22Rv1 (cell line): Measurements from ENCODE around the gene BPIFB4.
"Not testable (repeated sequence)": the region's sequence is repeated elsewhere in the genome, so short reads cannot be mapped to it uniquely, and the experiment has no call there.

Experiments
- H3K27ac ChIP-seq: fragments of 450-650 bp; 2 replicates; pipeline ENCODE4 v1.5.1; 2017
- CTCF ChIP-seq: fragments of 450-650 bp; IDR thresholded peaks from 2 replicates; pipeline ENCODE4 v1.5.1; 2017; ENCODE audit warnings: mild to moderate bottlenecking
- ZFX ChIP-seq: fragments of 450-650 bp; IDR thresholded peaks from 2 replicates; pipeline ENCODE4 v1.6.1; 2017; ENCODE audit warnings: antibody characterized with exemption, borderline replicate concordance

BPIFB4 gene

GRCh38 chr20:33105316-33105924, 26.0 kb downstream of the BPIFB4 start:
- no peak for TF ChIP-seq ZFX
- TF ChIP-seq CTCF: no peak
- H3K27ac ChIP-seq: no peak overlapping the region

DNA sequence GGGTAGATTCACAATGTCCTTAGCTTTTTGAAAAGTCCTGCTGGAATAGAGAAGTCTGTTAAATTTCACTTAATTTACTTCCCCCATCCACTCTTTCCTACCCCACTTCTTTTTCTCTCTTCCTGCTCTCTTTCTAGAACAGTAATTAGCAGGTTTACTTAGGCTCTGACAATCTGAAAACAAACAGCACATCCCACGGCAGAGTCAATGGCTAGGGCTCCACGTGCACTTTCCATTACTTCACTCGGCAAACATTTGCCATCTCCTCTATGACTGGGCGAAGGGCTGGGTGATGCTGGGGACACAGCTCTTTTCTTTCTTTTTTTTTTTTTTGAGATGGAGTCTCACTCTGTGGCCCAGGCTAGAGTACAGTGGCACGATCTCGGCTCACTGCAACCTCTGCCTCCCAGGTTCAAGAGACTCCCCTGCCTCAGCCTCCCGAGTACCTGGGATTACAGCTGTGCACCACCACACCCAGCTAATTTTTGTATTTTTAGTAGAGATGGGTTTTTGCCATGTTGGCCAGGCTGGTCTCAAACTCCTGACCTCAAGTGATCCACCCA, 26.7 kb downstream of the BPIFB4 start:
- not testable (repeated sequence) for H3K27ac ChIP-seq

DNA sequence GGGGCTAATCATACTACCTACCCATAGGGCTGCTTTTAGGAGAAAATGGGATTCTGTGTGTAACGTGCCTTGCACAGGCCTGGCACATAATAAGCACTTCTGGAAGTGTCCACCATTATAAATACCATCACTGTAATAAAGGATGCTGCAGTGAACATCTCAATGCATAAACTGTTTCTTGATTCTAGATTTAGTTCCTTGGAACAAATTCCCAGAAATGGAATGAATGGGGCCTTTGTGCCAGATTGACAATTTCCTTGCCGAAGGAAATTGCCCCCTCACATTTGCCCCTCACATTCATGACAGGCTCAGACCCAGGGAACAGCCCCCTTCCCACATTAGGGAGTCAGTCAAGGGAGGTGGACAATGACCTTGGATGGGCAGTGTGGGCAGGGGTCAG, 29.2 kb downstream of the BPIFB4 start:
- no peak for TF ChIP-seq CTCF
- TF ChIP-seq ZFX: no peak

DNA sequence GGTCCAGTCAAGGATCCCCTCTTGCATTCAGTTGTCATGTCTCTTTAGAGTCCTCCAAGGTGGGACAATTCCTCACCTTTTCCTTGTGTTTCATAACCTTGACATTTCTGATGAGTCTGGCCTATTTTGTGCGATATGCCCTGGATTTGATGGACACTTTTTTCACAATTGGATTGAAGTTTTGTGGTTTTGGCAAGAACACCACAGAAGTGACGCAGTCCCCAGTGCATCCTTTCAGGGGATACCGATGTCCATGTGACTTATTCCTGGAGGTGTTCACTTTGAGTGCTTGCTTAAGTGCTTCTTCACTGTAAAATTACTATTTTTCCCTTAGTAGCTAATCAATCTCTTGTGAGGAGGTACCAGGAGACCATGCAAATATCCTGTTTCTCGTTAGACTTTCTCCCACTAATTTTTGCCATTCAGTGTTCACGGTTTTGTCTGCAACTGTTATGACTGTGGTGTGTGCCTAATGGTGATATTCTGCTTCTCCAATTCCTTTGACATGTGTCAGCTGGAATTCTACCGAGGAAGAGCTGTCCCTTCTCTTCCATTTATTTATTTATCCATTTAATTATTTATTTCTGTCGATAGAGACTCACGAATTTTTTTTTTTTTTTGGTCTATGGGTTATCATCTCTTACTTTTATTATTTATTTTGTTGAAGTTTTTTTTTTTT, 30.8 kb downstream of the BPIFB4 start:
- no peak overlapping the region for H3K27ac ChIP-seq
- TF ChIP-seq CTCF (no peak), ZFX (no peak)

More for the DNA sequence above, 29.2 kb downstream of the BPIFB4 start:
- no peak overlapping the region for H3K27ac ChIP-seq

DNA sequence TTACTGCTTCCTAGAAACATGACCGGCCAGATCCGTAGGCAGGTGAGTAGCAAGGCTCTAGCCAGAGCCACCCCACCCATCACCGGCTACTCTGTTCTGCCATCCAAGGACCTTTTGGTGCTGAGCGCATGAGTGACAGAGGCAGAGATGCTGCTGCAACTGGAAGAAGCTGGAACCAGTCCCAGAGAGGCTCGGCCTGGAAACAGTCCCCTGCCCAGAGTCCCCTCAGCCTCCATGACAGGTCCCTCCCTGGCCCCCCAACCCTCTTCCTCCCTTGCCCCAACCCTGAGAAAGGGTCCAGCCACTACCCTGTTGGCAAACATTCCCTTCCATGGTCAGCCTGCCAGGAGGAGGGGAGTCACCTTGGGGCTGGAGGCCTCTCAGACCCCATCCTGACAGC, 31.9 kb downstream of the BPIFB4 start:
- no peak overlapping the region for H3K27ac ChIP-seq
- no peak for TF ChIP-seq CTCF
- no peak for TF ChIP-seq ZFX

DNA sequence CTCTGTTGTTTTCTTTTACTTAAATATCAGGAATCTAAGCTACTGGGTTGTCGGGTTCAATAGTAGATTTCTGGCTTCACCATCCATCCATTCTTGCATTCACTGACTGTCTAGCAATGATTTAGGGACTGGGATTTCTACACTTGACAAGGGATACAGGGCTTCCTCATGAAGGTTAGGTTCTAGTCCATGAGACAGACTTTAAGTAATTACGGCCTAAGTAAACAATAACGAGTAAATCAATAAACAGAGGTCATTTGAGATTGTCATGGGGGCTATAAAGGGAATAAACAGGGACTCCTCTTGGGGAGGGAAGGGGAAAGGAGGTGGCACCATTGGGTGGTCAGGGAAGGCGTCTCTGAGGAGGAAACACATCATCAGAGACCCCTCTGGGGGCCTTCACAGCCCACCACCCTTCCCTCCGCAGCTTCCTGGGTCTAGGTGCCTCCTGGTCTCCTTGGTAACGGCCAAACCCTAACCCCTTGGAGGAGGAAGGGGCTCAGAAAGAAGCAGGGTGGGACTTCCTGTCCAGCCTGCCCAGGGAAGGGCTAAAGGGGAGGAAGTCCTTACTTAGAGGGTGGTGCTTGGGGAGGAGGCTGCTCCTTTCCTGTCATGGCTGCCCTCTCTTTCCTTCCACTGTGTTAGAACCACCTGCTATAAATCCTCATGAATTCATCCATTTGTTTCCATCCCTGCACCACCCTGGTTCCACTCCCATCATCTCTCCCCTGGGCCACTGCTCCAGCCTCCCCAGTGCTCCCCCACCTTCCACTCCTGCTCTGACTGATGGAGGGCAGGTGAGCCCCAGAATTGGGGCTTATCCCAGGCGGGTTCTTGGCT, 33.3 kb downstream of the BPIFB4 start:
- H3K27ac ChIP-seq: no peak overlapping the region
- TF ChIP-seq ZFX (no peak), CTCF (no peak)

- no peak overlapping the region for H3K27ac ChIP-seq
- TF ChIP-seq CTCF (no peak), ZFX (no peak)
These were observed 34.0 kb downstream of the BPIFB4 start for GRCh38 chr20:33113387-33113908.

- H3K27ac ChIP-seq: not testable (repeated sequence)
These were observed 36.1 kb downstream of the BPIFB4 start for GRCh38 chr20:33115501-33115900.
